Neural cell (in vitro differentiated cells): ENCODE results near the gene KRT222. TPM values are rescaled to one million over a fixed set of nuclear protein-coding genes. Genes with fewer than 3 reads are reported as not detected.

Experiments used
- H2AFZ ChIP-seq: fragments of 200-600, 300-800 bp; sonication (generic), shearing (Covaris generic); 2 replicates; pipeline ENCODE4 v1.6.0; 2014; ENCODE audit warnings: low read depth, mild to moderate bottlenecking, antibody characterized with exemption, low read length, moderate library complexity
- H3F3A ChIP-seq: fragments of 200-600 bp; shearing (Covaris generic); 2 replicates; pipeline ENCODE4 v1.6.1; 2016; ENCODE audit warnings: mild to moderate bottlenecking, moderate library complexity, mixed read lengths, antibody characterized with exemption, low read length; ENCODE audit not compliant: insufficient read depth, poor library complexity, severe bottlenecking
- H3K27ac ChIP-seq: fragments of 200-600, 300-800 bp; sonication (generic), shearing (Covaris generic); 2 replicates; pipeline ENCODE4 v1.5.1; 2014; ENCODE audit warnings: mild to moderate bottlenecking, low read length, moderate library complexity
- H3K27me3 ChIP-seq: fragments of 300-800, 200-600 bp; sonication (generic), shearing (Covaris generic); 2 replicates; pipeline ENCODE4 v1.6.0; 2014; ENCODE audit warnings: mild to moderate bottlenecking, low read depth, low read length, moderate library complexity; ENCODE audit not compliant: insufficient read depth
- H3K36me3 ChIP-seq: fragments of 300-800, 200-600 bp; sonication (generic), shearing (Covaris generic); 2 replicates; pipeline ENCODE4 v1.5.1; 2014; ENCODE audit warnings: mild to moderate bottlenecking, antibody characterized with exemption, low read length, moderate library complexity; ENCODE audit not compliant: insufficient read depth
- H3K4me2 ChIP-seq: fragments of 300-800, 200-600 bp; sonication (generic), shearing (Covaris generic); 2 replicates; pipeline ENCODE4 v1.6.0; 2014; ENCODE audit warnings: mild to moderate bottlenecking, low read length
- H3K4me3 ChIP-seq: fragments of 300-800, 200-600 bp; sonication (generic), shearing (Covaris generic); 2 replicates; pipeline ENCODE4 v1.5.1; 2014; ENCODE audit warnings: mild to moderate bottlenecking, low read length, moderate library complexity
- H3K79me2 ChIP-seq: fragments of 200-600 bp; shearing (Covaris generic); replicated peaks from 2 replicates; pipeline ENCODE4 v1.6.0; 2014; ENCODE audit warnings: mild to moderate bottlenecking, low read length, moderate library complexity; ENCODE audit not compliant: insufficient read depth
- H3K9ac ChIP-seq: fragments of 300-800, 200-600 bp; sonication (generic), shearing (Covaris generic); 2 replicates; pipeline ENCODE4 v1.6.1; 2016; ENCODE audit warnings: mild to moderate bottlenecking, low read length, mixed read lengths
- H3K9me2 ChIP-seq: fragments of 200-600 bp; shearing (Covaris generic); 2 replicates; pipeline ENCODE4 v1.6.1; 2016; ENCODE audit warnings: mild to moderate bottlenecking, low read length, mixed read lengths; ENCODE audit not compliant: insufficient read depth
- H3K9me3 ChIP-seq: fragments of 200-600, 300-800 bp; sonication (generic), shearing (Covaris generic); 2 replicates; pipeline ENCODE4 v1.6.1; 2016; ENCODE audit warnings: mild to moderate bottlenecking, mixed run types, low read length, moderate library complexity, mixed read lengths
- H4K20me1 ChIP-seq: fragments of 200-600 bp; shearing (Covaris generic); 2 replicates; pipeline ENCODE4 v1.6.1; 2016; ENCODE audit warnings: mild to moderate bottlenecking, mixed run types; ENCODE audit not compliant: insufficient read depth
- CTCF ChIP-seq: fragments of 450-650 bp; IDR thresholded peaks from 2 replicates; pipeline ENCODE4 v1.5.1; 2014; ENCODE audit warnings: antibody characterized with exemption, mild to moderate bottlenecking, moderate library complexity; ENCODE audit not compliant: poor library complexity, severe bottlenecking
- EP300 ChIP-seq: fragments of 450-650 bp; conservative IDR thresholded peaks from 2 replicates; pipeline ENCODE4 v1.6.1; 2014; ENCODE audit warnings: antibody characterized with exemption, mild to moderate bottlenecking, moderate library complexity; ENCODE audit not compliant: poor library complexity, severe bottlenecking
- EZH2 ChIP-seq: fragments of 200-600, 300-800 bp; shearing (Covaris generic), sonication (generic); IDR thresholded peaks from 2 replicates; pipeline ENCODE4 v1.6.1; 2014; ENCODE audit warnings: antibody characterized with exemption, low read length, borderline replicate concordance, mild to moderate bottlenecking; ENCODE audit not compliant: insufficient read depth, poor library complexity, severe bottlenecking
- MXI1 ChIP-seq: fragments of 450-650 bp; conservative IDR thresholded peaks from 2 replicates; pipeline ENCODE4 v1.6.1; 2014; ENCODE audit warnings: antibody characterized with exemption, mild to moderate bottlenecking; ENCODE audit not compliant: poor library complexity, severe bottlenecking
- POLR2AphosphoS5 ChIP-seq: IDR thresholded peaks from 2 replicates; pipeline ENCODE4 v1.6.1; 2012
- RAD21 ChIP-seq: fragments of 450-650 bp; conservative IDR thresholded peaks from 2 replicates; pipeline ENCODE4 v1.6.1; 2014; ENCODE audit warnings: antibody characterized with exemption, mild to moderate bottlenecking, moderate library complexity
- REST ChIP-seq: IDR thresholded peaks from 2 replicates; pipeline ENCODE4 v1.6.1; 2012; ENCODE audit warnings: borderline replicate concordance
- SMC3 ChIP-seq: fragments of 450-650 bp; conservative IDR thresholded peaks from 2 replicates; pipeline ENCODE4 v1.6.1; 2014; ENCODE audit warnings: antibody characterized with exemption, mild to moderate bottlenecking, moderate library complexity; ENCODE audit not compliant: poor library complexity
- TAF1 ChIP-seq: IDR thresholded peaks from 2 replicates; pipeline ENCODE4 v1.6.1; 2012; ENCODE audit warnings: low read depth
- polyA plus RNA-seq: library from polyadenylated mRNA; depleted of rRNA; stranded (reverse); fragments of >200 nt; gene quantifications from 2 replicates; pipeline ENCODE4 v1.2.3, GENCODE V29; 2014

KRT222 gene
- polyA plus RNA-seq, 1 donor from 2014 or later, result 15.1 TPM

GRCh38 chr17:40625311-40625710, 39.7 kb downstream of the KRT222 start:
- no peak overlapping the region for H3K27ac ChIP-seq
- H3K4me2 ChIP-seq, result no peak overlapping the region
- H3K27me3 ChIP-seq, result no peaks in the 10 kb centered on the region
- H4K20me1 ChIP-seq, result no peaks in the 10 kb centered on the region
- no peak overlapping the region for H3K9ac ChIP-seq
- peaks cover 3% of the 10 kb centered on the region for H3K36me3 ChIP-seq
- TF ChIP-seq SMC3 (no peak), REST (no peak), POLR2AphosphoS5 (no peak), EP300 (no peak), RAD21 (no peak), MXI1 (no peak), EZH2 (no peak), CTCF (no peak), TAF1 (no peak)
- H3K79me2 ChIP-seq, result no peaks in the 10 kb centered on the region
- H2AFZ ChIP-seq, result no peak overlapping the region
- no peaks in the 10 kb centered on the region for H3K9me3 ChIP-seq
- no peaks in the 10 kb centered on the region for H3K9me2 ChIP-seq
- H3F3A ChIP-seq, result no peaks in the 10 kb centered on the region
- no peak overlapping the region for H3K4me3 ChIP-seq

GRCh38 chr17:40623419-40624210, 41.4 kb downstream of the KRT222 start:
- no peak overlapping the region for H3K4me3 ChIP-seq
- no peaks in the 10 kb centered on the region for H3F3A ChIP-seq
- H3K9me3 ChIP-seq, result no peaks in the 10 kb centered on the region
- no peak overlapping the region for H3K27ac ChIP-seq
- no peaks in the 10 kb centered on the region for H3K36me3 ChIP-seq
- TF ChIP-seq EP300 (no peak), TAF1 (no peak), SMC3 (no peak), RAD21 (no peak), MXI1 (no peak), POLR2AphosphoS5 (no peak), CTCF (no peak), REST (no peak), EZH2 (no peak)
- H4K20me1 ChIP-seq, result no peaks in the 10 kb centered on the region
- H3K4me2 ChIP-seq, result no peak overlapping the region
- no peaks in the 10 kb centered on the region for H3K9me2 ChIP-seq
- H3K9ac ChIP-seq, result no peak overlapping the region
- H3K79me2 ChIP-seq, result no peaks in the 10 kb centered on the region
- no peak overlapping the region for H2AFZ ChIP-seq
- no peaks in the 10 kb centered on the region for H3K27me3 ChIP-seq
